Measurements from ENCODE around the gene C1QTNF12. TPM values are rescaled to one million over a fixed set of nuclear protein-coding genes. Genes with fewer than 3 reads are reported as not detected.
A peak's percentile ranks its signal among the peaks of the same experiment; 100 is the strongest.

Gene C1QTNF12
- total RNA-seq, 4 donors from 2014 or later: 3.1 to 8.2 TPM; not detected in 2

DNA sequence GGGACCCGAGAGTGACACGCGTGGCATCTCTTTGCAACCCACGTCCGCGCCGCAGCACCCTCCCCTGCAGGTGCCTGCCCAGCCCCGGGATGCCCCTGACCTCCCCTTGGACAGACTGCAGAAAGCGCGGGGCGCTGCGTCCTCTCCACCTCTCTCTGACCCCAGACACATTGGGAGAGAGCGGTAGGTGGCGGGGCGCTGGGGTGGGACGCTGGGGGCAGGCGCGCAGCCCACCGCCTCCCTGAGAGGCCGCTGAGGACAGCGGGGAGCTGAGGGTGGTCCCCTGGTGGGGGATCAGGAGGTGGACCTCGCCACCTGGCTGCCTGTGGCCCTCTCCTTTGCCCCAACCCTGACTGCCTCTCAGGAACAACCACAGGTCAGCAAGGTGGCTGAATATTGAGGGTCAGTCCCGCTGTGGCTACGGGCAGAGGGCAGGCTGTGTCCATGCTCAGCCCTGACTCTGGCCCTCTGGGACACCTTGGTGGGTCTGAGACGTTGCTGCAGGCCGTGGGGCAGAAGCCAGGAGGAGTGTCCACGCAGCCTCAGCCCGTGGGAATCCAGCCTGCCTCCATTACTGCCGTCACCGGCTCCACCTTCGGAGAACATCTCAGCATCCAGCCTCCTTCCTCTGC, 27.9 kb upstream of the C1QTNF12 start:
- Histone ChIP-seq H3K27ac (peak overlapping the region; percentile 84 to 92), H3K4me3 (peak overlapping the region; percentile 93 to 94), H3K9me3 (no peaks in the 10 kb centered on the region), H3K4me1 (peaks cover 12 to 22% of the 10 kb centered on the region in 2 donors), H3K27me3 (no peaks in the 10 kb centered on the region), H3K36me3 (no peaks in the 10 kb centered on the region)
- no peak for DNase-seq
- intact Hi-C loops (cut with DNase I; ENCODE audit: low total_unique reads): no loop called here
- TF ChIP-seq, protein P1, sequence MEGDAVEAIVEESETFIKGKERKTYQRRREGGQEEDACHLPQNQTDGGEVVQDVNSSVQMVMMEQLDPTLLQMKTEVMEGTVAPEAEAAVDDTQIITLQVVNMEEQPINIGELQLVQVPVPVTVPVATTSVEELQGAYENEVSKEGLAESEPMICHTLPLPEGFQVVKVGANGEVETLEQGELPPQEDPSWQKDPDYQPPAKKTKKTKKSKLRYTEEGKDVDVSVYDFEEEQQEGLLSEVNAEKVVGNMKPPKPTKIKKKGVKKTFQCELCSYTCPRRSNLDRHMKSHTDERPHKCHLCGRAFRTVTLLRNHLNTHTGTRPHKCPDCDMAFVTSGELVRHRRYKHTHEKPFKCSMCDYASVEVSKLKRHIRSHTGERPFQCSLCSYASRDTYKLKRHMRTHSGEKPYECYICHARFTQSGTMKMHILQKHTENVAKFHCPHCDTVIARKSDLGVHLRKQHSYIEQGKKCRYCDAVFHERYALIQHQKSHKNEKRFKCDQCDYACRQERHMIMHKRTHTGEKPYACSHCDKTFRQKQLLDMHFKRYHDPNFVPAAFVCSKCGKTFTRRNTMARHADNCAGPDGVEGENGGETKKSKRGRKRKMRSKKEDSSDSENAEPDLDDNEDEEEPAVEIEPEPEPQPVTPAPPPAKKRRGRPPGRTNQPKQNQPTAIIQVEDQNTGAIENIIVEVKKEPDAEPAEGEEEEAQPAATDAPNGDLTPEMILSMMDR (IDR thresholded peaks at IDR 0.05): no peak
- TF ChIP-seq POLR2A (IDR thresholded peaks at IDR 0.05): no peak

DNA sequence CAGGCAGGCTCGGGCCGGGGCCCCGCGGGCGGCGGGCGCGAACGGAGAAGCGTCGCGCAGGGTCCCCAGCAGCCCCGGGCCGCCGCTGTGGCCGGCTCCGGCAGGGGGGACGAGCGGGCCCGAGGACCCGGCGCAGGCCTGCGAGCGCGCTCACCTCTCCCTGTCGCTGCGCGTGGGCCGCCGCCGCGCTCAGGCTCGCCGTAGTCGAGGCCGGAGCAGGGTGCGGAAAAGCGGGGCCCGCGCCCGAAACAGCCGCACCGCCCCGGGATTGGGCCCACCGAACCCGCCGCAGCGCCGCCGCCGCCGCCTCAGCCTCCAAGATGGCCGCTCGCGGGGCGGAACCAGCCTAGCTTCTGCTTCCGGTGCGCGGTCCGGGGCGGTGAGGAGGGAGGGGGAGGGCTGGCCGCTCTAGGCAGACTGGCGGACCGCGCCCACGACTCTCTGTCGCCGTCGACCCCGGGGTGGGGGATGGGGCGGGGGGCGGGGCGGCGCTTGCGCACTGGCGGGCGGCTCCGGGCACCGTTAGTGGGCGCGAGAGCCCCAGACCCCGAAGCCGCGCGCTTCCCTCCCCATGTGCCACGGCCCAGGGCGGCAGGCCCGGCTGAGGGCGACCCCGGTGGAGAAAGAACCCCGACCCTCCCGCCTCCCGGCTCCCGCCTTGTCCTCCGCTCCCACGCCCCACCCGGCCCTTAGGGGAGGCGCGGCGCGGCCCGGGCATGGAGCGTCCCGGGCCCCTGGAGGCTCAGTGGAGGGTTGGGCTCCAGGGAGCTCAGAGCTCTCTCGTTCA, 27.2 kb upstream of the C1QTNF12 start, which contains the start of gene UBE2J2:
Gene UBE2J2 (minus strand): TSS at position 343 of the 787 bp plus-strand sequence. CDS start 5,862 bp downstream, outside the sequence.
- Histone ChIP-seq H3K36me3 (no peaks in the 10 kb centered on the region), H3K9me3 (no peaks in the 10 kb centered on the region), H3K27ac (peak within 1 kb of the TSS; percentile 84 to 92), H3K27me3 (no peaks in the 10 kb centered on the region), H3K4me1 (peaks cover 12 to 22% of the 10 kb centered on the region in 2 donors), H3K4me3 (peak within 1 kb of the TSS; percentile 93 to 94)
- TF ChIP-seq POLR2A (IDR thresholded peaks at IDR 0.05): peak in 1 of 2 donors; percentile 78
- TF ChIP-seq, protein P1 (IDR thresholded peaks at IDR 0.05): peak in 3 of 4 experiments; percentile 8 to 28 (median 20)
- intact Hi-C loops (cut with DNase I; ENCODE audit: low total_unique reads): no loop called here
- DNase-seq: peak; percentile 91 to 95

DNA sequence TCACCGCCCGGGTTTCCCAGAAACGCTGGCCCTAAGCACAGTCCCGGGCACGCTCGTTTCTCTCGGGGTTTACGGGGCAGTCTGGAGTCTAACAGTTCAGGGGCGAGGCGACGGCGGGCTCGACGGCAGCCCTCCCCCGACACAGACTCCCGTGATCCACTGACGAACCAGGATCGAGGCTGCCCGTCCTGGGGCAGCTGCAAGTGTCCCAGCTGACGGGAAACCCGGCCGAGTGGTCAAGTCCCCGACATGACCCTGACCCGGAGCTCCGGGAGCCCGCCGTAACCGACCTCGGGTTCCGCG, 26.6 kb upstream of the C1QTNF12 start:
- TF ChIP-seq, protein P1 (IDR thresholded peaks at IDR 0.05): no peak
- TF ChIP-seq POLR2A (IDR thresholded peaks at IDR 0.05): no peak
- peak overlapping the region; percentile 93 to 94 for H3K4me3 ChIP-seq
- DNase-seq: no peak
- no peaks in the 10 kb centered on the region for H3K9me3 ChIP-seq
- H3K4me1 ChIP-seq: peaks cover 12 to 22% of the 10 kb centered on the region in 2 donors
- H3K36me3 ChIP-seq: no peaks in the 10 kb centered on the region
- intact Hi-C loops (cut with DNase I; ENCODE audit: low total_unique reads): no loop called here
- H3K27ac ChIP-seq: peak overlapping the region; percentile 84 to 92
- no peaks in the 10 kb centered on the region for H3K27me3 ChIP-seq

DNA sequence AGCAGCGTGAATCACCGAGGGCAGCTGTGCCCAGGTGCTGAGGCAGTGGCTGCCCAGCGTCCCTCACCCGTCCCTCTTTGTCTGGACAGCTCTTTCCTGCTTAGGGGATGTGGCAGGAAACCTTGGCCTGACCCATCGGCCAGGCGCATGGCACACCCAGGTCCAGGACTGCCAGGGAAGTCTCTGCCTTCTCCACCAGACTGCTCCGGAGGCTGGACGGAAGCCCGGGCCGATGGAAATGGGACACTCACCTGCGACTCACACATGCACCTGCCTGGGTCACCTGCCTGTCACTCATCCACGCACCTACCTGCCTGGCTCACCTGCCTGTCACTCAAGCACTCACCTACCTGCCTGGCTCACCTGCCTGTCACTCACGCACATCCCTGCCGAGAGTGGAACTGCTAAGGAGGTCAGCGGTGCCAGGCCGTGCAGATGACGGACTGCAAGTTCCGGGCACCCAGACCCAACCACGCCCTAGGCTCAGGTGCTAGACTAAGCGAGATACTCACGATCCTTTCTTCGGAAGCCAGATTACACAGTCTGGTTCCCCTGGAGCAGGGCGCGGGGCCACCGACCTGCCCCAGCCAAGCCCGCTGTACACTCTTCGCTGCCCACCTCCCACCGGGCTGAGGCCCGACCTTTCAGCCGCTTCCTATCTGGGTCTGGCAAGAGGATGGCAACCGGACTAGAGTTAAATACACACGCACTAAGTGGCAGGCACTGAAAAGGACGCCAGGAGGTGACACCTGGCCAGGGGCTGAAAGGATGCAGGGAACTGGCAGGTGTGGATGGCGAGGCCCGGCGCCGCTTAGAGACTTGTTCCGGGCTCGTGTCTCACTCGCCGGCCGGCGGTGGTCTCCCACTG, 26.1 kb upstream of the C1QTNF12 start:
- peaks cover 12 to 22% of the 10 kb centered on the region in 2 donors for H3K4me1 ChIP-seq
- H3K36me3 ChIP-seq: no peaks in the 10 kb centered on the region
- peak overlapping the region; percentile 93 to 94 for H3K4me3 ChIP-seq
- H3K27ac ChIP-seq: peak overlapping the region; percentile 84 to 92
- intact Hi-C loops (cut with DNase I; ENCODE audit: low total_unique reads): no loop called here
- DNase-seq: no peak
- TF ChIP-seq POLR2A (IDR thresholded peaks at IDR 0.05): no peak
- TF ChIP-seq, protein P1 (IDR thresholded peaks at IDR 0.05): no peak
- no peaks in the 10 kb centered on the region for H3K27me3 ChIP-seq
- no peaks in the 10 kb centered on the region for H3K9me3 ChIP-seq
